Measurements from ENCODE around the gene DNAJC12.
"Not testable (repeated sequence)": the region's sequence is repeated elsewhere in the genome, so short reads cannot be mapped to it uniquely, and the experiment has no call there.

The DNAJC12 gene

DNA sequence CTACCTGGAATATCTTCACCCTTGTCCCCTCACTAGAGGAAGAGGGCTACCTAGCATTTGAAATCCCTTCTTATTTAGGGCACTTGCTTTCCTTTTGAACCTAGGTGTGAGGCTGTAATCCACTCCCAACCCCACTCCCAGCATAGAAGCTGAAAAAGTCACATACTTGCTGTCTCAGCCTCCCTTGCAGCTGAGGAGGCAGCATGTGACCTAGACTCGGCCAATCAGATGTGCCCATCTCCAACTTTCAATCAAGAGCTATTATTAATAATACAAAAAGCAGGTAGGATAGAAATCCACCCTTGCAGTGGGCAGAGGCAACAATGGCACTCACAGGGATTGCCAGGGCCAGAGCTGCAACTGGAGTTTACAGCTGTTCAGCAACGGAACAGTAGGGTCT, 70.7 kb downstream of the DNAJC12 start:
- Mint-ChIP-seq H3K9me3 (peaks cover 5% of the 10 kb centered on the region), H3K27ac (ENCODE audit: low read depth) (no peak overlapping the region), H3K4me3 (no peak overlapping the region)

DNA sequence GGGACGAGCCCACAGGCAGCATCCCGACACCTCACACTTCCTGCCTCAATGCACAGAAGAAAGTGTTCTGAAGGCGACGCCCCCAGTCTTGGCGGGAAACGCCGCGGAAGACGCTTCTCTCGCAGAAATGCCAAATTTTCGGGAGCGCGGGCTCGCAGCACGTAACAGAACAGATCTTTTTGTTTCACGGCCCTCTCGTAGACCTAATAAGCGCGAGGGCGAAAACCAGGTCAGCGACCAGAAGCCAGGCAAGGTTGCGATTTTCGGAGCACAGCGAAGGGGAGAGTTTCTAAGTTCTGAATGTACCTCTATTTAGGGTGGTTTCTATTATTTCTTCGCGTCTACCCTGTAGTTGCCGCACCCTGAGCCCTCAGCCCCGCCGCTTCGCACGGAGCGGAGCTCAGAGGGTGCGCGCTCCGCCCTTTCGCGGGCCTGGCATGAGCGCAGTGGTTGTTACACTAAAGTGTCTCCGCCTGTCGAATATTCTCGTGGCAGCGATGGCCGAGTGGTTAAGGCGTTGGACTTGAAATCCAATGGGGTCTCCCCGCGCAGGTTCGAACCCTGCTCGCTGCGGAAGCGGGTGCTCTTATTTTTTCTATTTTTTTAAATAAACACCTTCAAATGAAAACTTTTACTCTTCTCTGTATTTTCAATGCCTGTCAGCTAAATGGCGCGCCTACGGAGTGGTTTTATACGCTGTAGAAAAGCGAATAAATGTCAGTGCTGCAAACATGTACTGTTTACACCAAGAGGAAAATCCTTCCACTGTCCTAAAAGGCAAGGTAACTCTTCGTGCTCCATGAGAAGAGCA, 73.8 kb downstream of the DNAJC12 start:
- DNase-seq (ENCODE audit: low spot score in 2 of 2), result peak; percentile 97 to 100
- Mint-ChIP-seq H3K9me3 (peaks cover 5% of the 10 kb centered on the region), H3K27me3 (peaks cover 8% of the 10 kb centered on the region), H3K36me3 (ENCODE audit: insufficient read depth) (peaks cover 26% of the 10 kb centered on the region), H3K4me3 (peak overlapping the region; percentile 92), H3K4me1 (peaks cover 14% of the 10 kb centered on the region), H3K27ac (ENCODE audit: low read depth) (peak overlapping the region; percentile 100)
- ATAC-seq (replicated peaks; ENCODE audit: extremely low read depth, poor library complexity, severe bottlenecking), result peak; percentile 83

More for the DNA sequence above, 70.7 kb downstream of the DNAJC12 start:
- DNase-seq (ENCODE audit: low spot score in 2 of 2) (no peak), ATAC-seq (replicated peaks; ENCODE audit: extremely low read depth, poor library complexity, severe bottlenecking) (no peak)
- Mint-ChIP-seq H3K27me3 (peaks cover 8% of the 10 kb centered on the region), H3K4me1 (peaks cover 14% of the 10 kb centered on the region), H3K36me3 (ENCODE audit: insufficient read depth) (peaks cover 26% of the 10 kb centered on the region)

DNA sequence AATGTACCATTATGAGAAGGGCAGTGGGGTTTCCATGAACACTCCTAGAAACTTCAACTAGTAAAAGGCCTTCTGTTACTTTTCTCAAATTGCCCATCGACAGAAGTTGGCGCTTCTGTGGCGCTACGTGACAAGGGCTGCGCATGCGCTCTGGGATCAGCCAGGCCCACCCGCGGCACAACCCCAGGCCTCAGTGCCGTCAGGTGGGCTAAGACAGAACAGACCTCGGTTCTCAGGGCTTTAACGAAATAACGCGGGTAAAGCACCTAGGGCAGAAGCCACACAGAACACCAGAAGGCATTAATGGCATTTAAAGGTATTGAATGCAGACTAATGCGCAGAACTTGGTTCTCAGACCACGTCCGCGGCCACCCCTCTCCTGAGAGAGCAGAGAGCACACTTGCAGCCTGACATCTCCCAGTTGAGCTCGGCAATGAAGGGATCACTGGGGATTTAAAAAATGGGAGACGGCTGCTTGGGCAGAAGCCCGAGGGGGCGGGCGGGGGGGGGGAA, 74.4 kb downstream of the DNAJC12 start:
- Mint-ChIP-seq H3K27ac (ENCODE audit: low read depth) (peak overlapping the region; percentile 100), H3K36me3 (ENCODE audit: insufficient read depth) (peaks cover 26% of the 10 kb centered on the region), H3K4me3 (peak overlapping the region; percentile 92), H3K9me3 (peaks cover 5% of the 10 kb centered on the region), H3K27me3 (peaks cover 8% of the 10 kb centered on the region), H3K4me1 (peaks cover 14% of the 10 kb centered on the region)
- DNase-seq (ENCODE audit: low spot score in 2 of 2) (peak; percentile 52 to 63), ATAC-seq (replicated peaks; ENCODE audit: extremely low read depth, poor library complexity, severe bottlenecking) (peak; percentile 31)

DNA sequence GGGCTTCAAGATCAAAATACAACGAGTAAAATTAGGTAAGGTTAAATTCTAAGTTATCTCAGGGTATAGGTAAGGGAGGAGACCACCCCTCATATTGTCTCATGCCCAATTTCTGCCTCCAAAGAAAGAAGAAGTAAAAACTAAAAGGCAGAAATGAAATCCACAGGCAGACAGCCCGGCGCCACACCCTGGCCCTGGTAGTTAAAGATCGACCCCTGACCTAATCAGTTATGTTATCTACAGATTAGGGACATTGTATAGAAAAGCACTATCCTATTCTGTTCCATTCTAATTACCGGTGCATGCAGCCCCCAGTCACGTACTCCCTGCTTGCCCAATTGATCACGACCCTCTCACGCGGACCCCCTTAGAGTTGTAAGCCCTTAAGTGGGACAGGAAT, 75.4 kb downstream of the DNAJC12 start:
- DNase-seq (ENCODE audit: low spot score in 2 of 2); H3K9me3 Mint-ChIP-seq; H3K27ac Mint-ChIP-seq (ENCODE audit: low read depth); ATAC-seq (replicated peaks; ENCODE audit: extremely low read depth, poor library complexity, severe bottlenecking): not testable (repeated sequence)
- Mint-ChIP-seq H3K4me1 (peaks cover 14% of the 10 kb centered on the region), H3K36me3 (ENCODE audit: insufficient read depth) (peaks cover 26% of the 10 kb centered on the region), H3K27me3 (peaks cover 17% of the 10 kb centered on the region), H3K4me3 (peak overlapping the region; percentile 18)

DNA sequence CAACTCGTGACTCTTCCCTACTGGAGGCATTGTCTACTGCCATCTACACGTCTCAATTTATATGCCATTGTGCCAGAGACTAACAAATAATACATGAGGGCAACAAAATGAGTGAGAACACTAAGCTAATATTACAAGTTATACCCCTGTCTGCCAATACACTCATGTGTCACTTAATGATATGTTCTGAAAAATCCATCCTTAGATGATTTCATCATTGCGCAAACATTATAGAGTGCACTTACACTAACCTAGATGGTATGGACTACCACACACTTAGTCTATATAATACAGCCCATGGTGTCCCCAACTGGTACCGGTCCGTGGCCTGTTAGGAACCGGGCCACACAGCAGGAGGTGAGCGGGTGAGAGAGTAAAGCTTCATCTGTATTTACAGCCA, 77.7 kb downstream of the DNAJC12 start:
- Mint-ChIP-seq H3K27ac (ENCODE audit: low read depth) (no peak overlapping the region), H3K4me3 (no peak overlapping the region), H3K27me3 (peaks cover 29% of the 10 kb centered on the region), H3K36me3 (ENCODE audit: insufficient read depth) (peaks cover 21% of the 10 kb centered on the region), H3K9me3 (peaks cover 5% of the 10 kb centered on the region), H3K4me1 (peaks cover 14% of the 10 kb centered on the region)
- ATAC-seq (replicated peaks; ENCODE audit: extremely low read depth, poor library complexity, severe bottlenecking) (no peak), DNase-seq (ENCODE audit: low spot score in 2 of 2) (no peak)
